ENCODE results near the gene CELF3.

DNA sequence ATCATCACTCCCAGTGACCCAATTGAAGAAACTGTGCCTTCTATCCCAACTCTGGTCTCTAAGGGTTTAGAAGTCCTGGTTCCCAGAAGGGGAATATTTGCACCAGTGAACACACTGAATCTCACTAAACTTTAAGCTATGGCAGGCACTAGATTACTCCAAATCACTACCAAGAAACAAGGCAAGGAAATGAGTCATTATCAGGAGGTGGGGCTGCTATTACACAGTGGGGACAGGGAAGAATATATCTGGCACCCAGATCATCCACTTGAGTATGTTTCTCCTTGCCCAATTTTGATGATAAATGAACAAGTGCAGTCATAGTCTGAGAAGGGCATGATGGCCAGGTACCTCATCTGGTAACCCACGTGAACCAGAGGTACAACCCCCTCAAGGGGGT is 39.7 kb upstream of the CELF3 start:
- TF ChIP-seq, protein P1, sequence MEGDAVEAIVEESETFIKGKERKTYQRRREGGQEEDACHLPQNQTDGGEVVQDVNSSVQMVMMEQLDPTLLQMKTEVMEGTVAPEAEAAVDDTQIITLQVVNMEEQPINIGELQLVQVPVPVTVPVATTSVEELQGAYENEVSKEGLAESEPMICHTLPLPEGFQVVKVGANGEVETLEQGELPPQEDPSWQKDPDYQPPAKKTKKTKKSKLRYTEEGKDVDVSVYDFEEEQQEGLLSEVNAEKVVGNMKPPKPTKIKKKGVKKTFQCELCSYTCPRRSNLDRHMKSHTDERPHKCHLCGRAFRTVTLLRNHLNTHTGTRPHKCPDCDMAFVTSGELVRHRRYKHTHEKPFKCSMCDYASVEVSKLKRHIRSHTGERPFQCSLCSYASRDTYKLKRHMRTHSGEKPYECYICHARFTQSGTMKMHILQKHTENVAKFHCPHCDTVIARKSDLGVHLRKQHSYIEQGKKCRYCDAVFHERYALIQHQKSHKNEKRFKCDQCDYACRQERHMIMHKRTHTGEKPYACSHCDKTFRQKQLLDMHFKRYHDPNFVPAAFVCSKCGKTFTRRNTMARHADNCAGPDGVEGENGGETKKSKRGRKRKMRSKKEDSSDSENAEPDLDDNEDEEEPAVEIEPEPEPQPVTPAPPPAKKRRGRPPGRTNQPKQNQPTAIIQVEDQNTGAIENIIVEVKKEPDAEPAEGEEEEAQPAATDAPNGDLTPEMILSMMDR (optimal IDR thresholded peaks at IDR 0.05 in 1 of 3, IDR thresholded peaks at IDR 0.05 in 1 of 3, conservative IDR thresholded peaks at IDR 0.05 in 1 of 3; ENCODE audit: extremely low read depth in 1 of 3, insufficient read depth in 2 of 3, low read length in 3 of 3): no peak
- TF ChIP-seq EZH2 (IDR thresholded peaks at IDR 0.05; ENCODE audit: low read length): no peak
